Measurements from ENCODE around the gene PITPNC1. TPM values are rescaled to one million over a fixed set of nuclear protein-coding genes. Genes with fewer than 3 reads are reported as not detected.

The PITPNC1 gene
- total RNA-seq, 1 experiment from 2014 or later: 6.9 TPM

DNA sequence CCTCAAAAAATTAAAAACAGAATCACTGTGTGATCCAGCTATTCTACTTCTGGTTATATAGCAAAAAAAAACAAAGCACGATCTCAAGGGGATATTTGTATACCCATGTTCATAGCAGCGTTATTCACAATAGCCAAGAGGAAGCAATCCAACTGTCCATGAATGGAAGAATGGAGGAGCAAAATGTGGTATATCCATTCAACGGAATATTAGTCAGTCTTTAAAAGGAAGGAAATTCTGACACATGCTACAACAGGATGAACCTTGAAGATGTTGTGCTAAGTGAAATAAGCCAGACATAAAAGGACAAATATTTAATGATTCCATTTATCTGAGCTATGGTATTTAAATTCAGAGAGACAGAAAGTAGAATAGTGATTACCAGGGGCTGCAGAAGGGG lies 336.1 kb downstream of the PITPNC1 start:
- H3K9me3 Mint-ChIP-seq (ENCODE audit: low read depth, unreplicated experiment): no peaks in the 10 kb centered on the region
- intact Hi-C loops (cut with micrococcal nuclease; ENCODE audit: unreplicated experiment): no loop called here
- CTCF ChIA-PET: no interaction called here
- H3K36me3 Mint-ChIP-seq (ENCODE audit: insufficient read depth, unreplicated experiment): peaks cover 13% of the 10 kb centered on the region
- TF ChIP-seq, protein P1, sequence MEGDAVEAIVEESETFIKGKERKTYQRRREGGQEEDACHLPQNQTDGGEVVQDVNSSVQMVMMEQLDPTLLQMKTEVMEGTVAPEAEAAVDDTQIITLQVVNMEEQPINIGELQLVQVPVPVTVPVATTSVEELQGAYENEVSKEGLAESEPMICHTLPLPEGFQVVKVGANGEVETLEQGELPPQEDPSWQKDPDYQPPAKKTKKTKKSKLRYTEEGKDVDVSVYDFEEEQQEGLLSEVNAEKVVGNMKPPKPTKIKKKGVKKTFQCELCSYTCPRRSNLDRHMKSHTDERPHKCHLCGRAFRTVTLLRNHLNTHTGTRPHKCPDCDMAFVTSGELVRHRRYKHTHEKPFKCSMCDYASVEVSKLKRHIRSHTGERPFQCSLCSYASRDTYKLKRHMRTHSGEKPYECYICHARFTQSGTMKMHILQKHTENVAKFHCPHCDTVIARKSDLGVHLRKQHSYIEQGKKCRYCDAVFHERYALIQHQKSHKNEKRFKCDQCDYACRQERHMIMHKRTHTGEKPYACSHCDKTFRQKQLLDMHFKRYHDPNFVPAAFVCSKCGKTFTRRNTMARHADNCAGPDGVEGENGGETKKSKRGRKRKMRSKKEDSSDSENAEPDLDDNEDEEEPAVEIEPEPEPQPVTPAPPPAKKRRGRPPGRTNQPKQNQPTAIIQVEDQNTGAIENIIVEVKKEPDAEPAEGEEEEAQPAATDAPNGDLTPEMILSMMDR (IDR thresholded peaks at IDR 0.05; ENCODE audit: unreplicated experiment): no peak
- no TSS peak for BruUV-seq (replicated peaks)
- H3K27ac Mint-ChIP-seq (ENCODE audit: unreplicated experiment): no peak overlapping the region
- no peaks in the 10 kb centered on the region for H3K27me3 Mint-ChIP-seq (ENCODE audit: unreplicated experiment)
- no peaks in the 10 kb centered on the region for H3K4me1 Mint-ChIP-seq (ENCODE audit: low read depth, unreplicated experiment)
- no peak overlapping the region for H3K4me3 Mint-ChIP-seq (ENCODE audit: low read depth, unreplicated experiment)
- DNase-seq: no peak

- no peak for DNase-seq
- no TSS peak for BruUV-seq (replicated peaks)
- intact Hi-C loops (cut with micrococcal nuclease; ENCODE audit: unreplicated experiment): no loop called here
These were observed 339.3 kb downstream of the PITPNC1 start for GRCh38 chr17:67716405-67716798.

GRCh38 chr17:67717192-67717623 lies 340.1 kb downstream of the PITPNC1 start:
- Mint-ChIP-seq H3K9me3 (ENCODE audit: low read depth, unreplicated experiment) (no peaks in the 10 kb centered on the region), H3K4me1 (ENCODE audit: low read depth, unreplicated experiment) (no peaks in the 10 kb centered on the region), H3K27me3 (ENCODE audit: unreplicated experiment) (no peaks in the 10 kb centered on the region), H3K4me3 (ENCODE audit: low read depth, unreplicated experiment) (peak overlapping the region; percentile 89), H3K27ac (ENCODE audit: unreplicated experiment) (peak overlapping the region; percentile 96), H3K36me3 (ENCODE audit: insufficient read depth, unreplicated experiment) (peaks cover 31% of the 10 kb centered on the region)
- TSS peak; percentile 99 for BruUV-seq (replicated peaks)
- TF ChIP-seq, protein P1 (IDR thresholded peaks at IDR 0.05; ENCODE audit: unreplicated experiment): no peak
- intact Hi-C loops (cut with micrococcal nuclease; ENCODE audit: unreplicated experiment): no loop called here
- CTCF ChIA-PET: interaction anchor here (0.7 kb wide), 1 partner anchor 345 kb away, joined by 3 read pairs; no protein-coding TSS in a partner anchor
- no peak for DNase-seq

More at GRCh38 chr17:67716405-67716798, 339.3 kb downstream of the PITPNC1 start:
- TF ChIP-seq, protein P1 (IDR thresholded peaks at IDR 0.05; ENCODE audit: unreplicated experiment): no peak
- Mint-ChIP-seq H3K9me3 (ENCODE audit: low read depth, unreplicated experiment) (no peaks in the 10 kb centered on the region), H3K27me3 (ENCODE audit: unreplicated experiment) (no peaks in the 10 kb centered on the region), H3K4me1 (ENCODE audit: low read depth, unreplicated experiment) (no peaks in the 10 kb centered on the region), H3K4me3 (ENCODE audit: low read depth, unreplicated experiment) (no peak overlapping the region), H3K36me3 (ENCODE audit: insufficient read depth, unreplicated experiment) (peaks cover 23% of the 10 kb centered on the region), H3K27ac (ENCODE audit: unreplicated experiment) (no peak overlapping the region)
- CTCF ChIA-PET: interaction anchor here (0.7 kb wide), 1 partner anchor 426 kb away, joined by 5 read pairs; no protein-coding TSS in a partner anchor

- CTCF ChIA-PET: interaction anchor here (0.6 kb wide), 1 partner anchor 18 kb away, joined by 3 read pairs; no protein-coding TSS in a partner anchor
- TF ChIP-seq, protein P1 (IDR thresholded peaks at IDR 0.05; ENCODE audit: unreplicated experiment): peak; percentile 80
- H3K4me3 Mint-ChIP-seq (ENCODE audit: low read depth, unreplicated experiment): peak within 1 kb of the TSS; percentile 89
- no peaks in the 10 kb centered on the region for H3K9me3 Mint-ChIP-seq (ENCODE audit: low read depth, unreplicated experiment)
- DNase-seq: peak; percentile 98
- intact Hi-C loops (cut with micrococcal nuclease; ENCODE audit: unreplicated experiment): no loop called here
- H3K27ac Mint-ChIP-seq (ENCODE audit: unreplicated experiment): peak within 1 kb of the TSS; percentile 96
- BruUV-seq (replicated peaks): TSS peak; percentile 84
- peaks cover 36% of the 10 kb centered on the region for H3K36me3 Mint-ChIP-seq (ENCODE audit: insufficient read depth, unreplicated experiment)
- H3K4me1 Mint-ChIP-seq (ENCODE audit: low read depth, unreplicated experiment): no peaks in the 10 kb centered on the region
- no peaks in the 10 kb centered on the region for H3K27me3 Mint-ChIP-seq (ENCODE audit: unreplicated experiment)
These were observed 340.7 kb downstream of the PITPNC1 start, which contains the start of gene NOL11 for GRCh38 chr17:67717624-67718324. Gene NOL11, plus strand, starts transcription at chr17:67717936. Its CDS starts 12 bp downstream, at chr17:67717948.

Data from Calu3 (cell line).